Right lobe of liver (tissue), 6 donors: Measurements from ENCODE around the gene MYO15A. TPM values are rescaled to one million over a fixed set of nuclear protein-coding genes. Genes with fewer than 3 reads are reported as not detected.

ENCODE experiments used
- ATAC-seq, 4 donors: fragments of 200-7000 bp; cut with Tn5 transposase; one replicate each; pipeline ENCODE4 v1.9.1; 2020; ENCODE audit warnings: mild to moderate bottlenecking in 4 of 4, moderate library complexity in 4 of 4
- DNase-seq, 3 donors: peaks; one replicate each; pipeline ENCODE4 v3.0.0-alpha.2; 2020
- H3K27ac ChIP-seq, 3 donors: fragments of 200-600 bp; one replicate each; pipeline ENCODE4 v1.8.0; 2022
- H3K27me3 ChIP-seq, 2 donors: fragments of 200-600 bp; one replicate each; pipeline ENCODE4 v1.8.0; 2022
- H3K36me3 ChIP-seq, 4 donors: fragments of 200-600 bp; sonication (generic) in 1 of 4; one replicate each; pipeline versions ENCODE4 v1.5.1 to v1.8.0; 2017 to 2022; ENCODE audit warnings: control low read depth in 1 of 4
- H3K4me1 ChIP-seq, 4 donors: fragments of 200-600 bp; sonication (generic) in 1 of 4; one replicate each; pipeline versions ENCODE4 v1.5.1 to v1.8.0; 2017 to 2022; ENCODE audit warnings: control low read depth in 1 of 4
- H3K4me3 ChIP-seq, 3 donors: fragments of 200-600 bp; one replicate each; pipeline ENCODE4 v1.8.0; 2022
- H3K9me3 ChIP-seq, 4 donors: fragments of 200-600 bp; sonication (generic) in 1 of 4; one replicate each; pipeline versions ENCODE4 v1.5.1 to v1.8.0; 2017 to 2022; ENCODE audit warnings: control low read depth in 1 of 4
- CTCF ChIP-seq, 4 donors: fragments of 200-600 bp in 3 of 4; fragments of 450-650 bp in 1 of 4; IDR thresholded peaks; one replicate each; pipeline versions ENCODE4 v1.5.1 to v1.8.0; 2016 to 2022; ENCODE audit warnings: antibody characterized with exemption in 4 of 4, mild to moderate bottlenecking in 2 of 4
- POLR2A ChIP-seq: fragments of 450-650 bp; IDR thresholded peaks from one replicate; pipeline ENCODE4 v1.6.1; 2017; ENCODE audit warnings: antibody characterized with exemption, mild to moderate bottlenecking
- WGBS: methylation state at CpG from one replicate; pipeline ENCODE4 v1.1.6; 2018; ENCODE audit warnings: low coverage, low lambda C conversion rate; ENCODE audit not compliant: insufficient coverage; ENCODE audit errors: missing lambda C conversion rate; 5-methylcytosine and 5-hydroxymethylcytosine counted together
- intact Hi-C, 2 donors: fragments of 100-400 bp; cut with DNase I; formaldehyde crosslinking; loops; one replicate each; pipeline versions ENCODE4 v1.11.2 to v1.14.1; 2022
- total RNA-seq, 6 experiments: library from RNA; depleted of rRNA in 2 of 6; stranded (reverse); fragments of >200 nt in 2 of 6; fragmentation: NEBNext Ultra II Directional in 3 of 6; extraction: Animal tissue kit (Norgen Biotek cat#: 25700) in 3 of 6; gene quantifications; one replicate each; pipeline versions ENCODE4 v1.1.0 to v1.2.4, GENCODE V29; 2016 to 2023
- donor health status: DM: no; HTN: yes; CAD: no.
- donor health status: DM: no; HTN: no; CAD: no.
- donor health status: DM: no; HTN: no; CAD: no.
- donor health status: DM: no; HTN: yes; CAD: no.
- donor health status: DM: no; HTN: yes; CAD: no.

MYO15A gene
- total RNA-seq, 6 experiments from 2014 or later = 0.19 to 6.2 (median 1.5) TPM

- intact Hi-C loops = no loop called here
- DNase-seq (no peak), ATAC-seq (no peak)
- Histone ChIP-seq H3K27ac (no peak overlapping the region), H3K27me3 (no peaks in the 10 kb centered on the region), H3K9me3 (no peaks in the 10 kb centered on the region), H3K4me1 (peaks cover 0 to 3% (median 0%) of the 10 kb centered on the region in 4 donors), H3K4me3 (no peak overlapping the region), H3K36me3 (no peaks in the 10 kb centered on the region)
- TF ChIP-seq POLR2A (no peak), CTCF (IDR thresholded peaks at IDR 0.05) (no peak)
- WGBS = 100% methylated on average over 2 of the region's 8 CpGs
Measured at GRCh38 chr17:18156171-18156975, 47.8 kb downstream of the MYO15A start.

- ATAC-seq (no peak), DNase-seq (no peak)
- 90% methylated on average over 2 of the region's 10 CpGs for WGBS
- H3K27ac ChIP-seq = no peak overlapping the region
- no peaks in the 10 kb centered on the region for H3K27me3 ChIP-seq
- H3K4me3 ChIP-seq = no peak overlapping the region
- no peak for TF ChIP-seq CTCF (IDR thresholded peaks at IDR 0.05)
- TF ChIP-seq POLR2A = no peak
- H3K4me1 ChIP-seq = peaks cover 0 to 3% (median 0%) of the 10 kb centered on the region in 4 donors
- H3K9me3 ChIP-seq = no peaks in the 10 kb centered on the region
- no peaks in the 10 kb centered on the region for H3K36me3 ChIP-seq
- intact Hi-C loops = no loop called here
Measured at GRCh38 chr17:18156976-18157280, 48.4 kb downstream of the MYO15A start.

GRCh38 chr17:18157354-18157985 is 48.9 kb downstream of the MYO15A start:
- DNase-seq = no peak
- TF ChIP-seq POLR2A (no peak), CTCF (IDR thresholded peaks at IDR 0.05) (no peak)
- Histone ChIP-seq H3K27ac (no peak overlapping the region), H3K27me3 (no peaks in the 10 kb centered on the region), H3K36me3 (no peaks in the 10 kb centered on the region), H3K4me3 (no peak overlapping the region), H3K9me3 (no peaks in the 10 kb centered on the region), H3K4me1 (peaks cover 0 to 3% (median 0%) of the 10 kb centered on the region in 4 donors)
- ATAC-seq = no peak
- WGBS = 76% methylated on average over 3 of the region's 22 CpGs
- intact Hi-C loops = no loop called here

DNA sequence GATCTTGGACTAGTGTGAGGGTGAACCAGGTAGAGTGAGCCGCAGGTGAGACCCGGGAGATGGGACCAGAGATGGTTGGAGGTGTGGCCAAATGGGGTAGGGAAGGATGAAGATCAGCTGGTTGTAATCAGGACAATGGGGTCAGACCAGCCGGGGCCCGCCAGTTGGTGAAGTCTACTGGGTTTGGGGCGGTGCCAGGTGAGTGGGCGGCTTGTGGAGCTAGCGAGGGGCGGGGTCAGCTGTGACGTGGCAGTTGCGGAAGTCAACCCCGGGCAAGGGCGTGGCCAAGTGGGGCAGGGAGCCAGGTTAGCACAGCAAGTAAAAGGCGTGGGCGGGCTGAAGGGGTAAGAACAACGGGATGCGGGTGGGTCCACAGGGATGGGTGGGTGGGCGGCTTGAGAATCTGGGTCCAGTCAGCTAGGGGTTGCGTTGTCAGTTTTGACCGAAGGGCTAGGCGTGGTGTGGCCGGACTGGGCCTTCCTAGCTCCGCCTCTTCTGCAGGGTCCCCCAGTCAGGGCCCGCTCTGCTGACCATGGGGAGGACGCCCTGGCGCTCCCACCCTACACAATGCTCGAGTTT is 49.6 kb downstream of the MYO15A start:
- H3K4me1 ChIP-seq = peaks cover 0 to 3% (median 0%) of the 10 kb centered on the region in 4 donors
- intact Hi-C loops = no loop called here
- no peaks in the 10 kb centered on the region for H3K27me3 ChIP-seq
- ATAC-seq (peak; percentile 8 to 69 (median 52)), DNase-seq (peak; percentile 88 to 95 (median 91))
- H3K9me3 ChIP-seq = no peaks in the 10 kb centered on the region
- no peak for TF ChIP-seq CTCF (IDR thresholded peaks at IDR 0.05)
- TF ChIP-seq POLR2A = no peak
- 6% methylated on average over 17 of the region's 26 CpGs for WGBS
- H3K27ac ChIP-seq = no peak overlapping the region
- H3K4me3 ChIP-seq = peak overlapping the region; percentile 11 to 42 (median 25)
- H3K36me3 ChIP-seq = no peaks in the 10 kb centered on the region
